HL-60 (cell line): ENCODE results near the gene ZNF534.

Source experiments
- DNase-seq, 2 experiments: peaks; one replicate each; pipeline ENCODE4 v3.0.0-alpha.2; 2010 to 2020; ENCODE audit warnings: low read depth in 1 of 2, low spot score in 1 of 2
- H3K27ac ChIP-seq: fragments of 250-450 bp; sonication (Bioruptor Pico); replicated peaks from 2 replicates; pipeline ENCODE4 v1.5.1; 2020; ENCODE audit warnings: mild to moderate bottlenecking, moderate library complexity
- H3K27me3 ChIP-seq: fragments of 250-450 bp; sonication (Bioruptor Pico); 2 replicates; pipeline ENCODE4 v1.5.1; 2021; ENCODE audit warnings: mild to moderate bottlenecking, moderate library complexity; ENCODE audit not compliant: insufficient read depth, poor library complexity, severe bottlenecking
- H3K4me3 ChIP-seq: replicated peaks from 2 replicates; pipeline ENCODE4 v1.5.1; 2011; ENCODE audit warnings: mild to moderate bottlenecking, control low read depth, low read length; ENCODE audit not compliant: insufficient read depth
- GABPA ChIP-seq: IDR thresholded peaks from 2 replicates; pipeline ENCODE4 v1.6.1; 2012; ENCODE audit warnings: low read depth
- POLR2AphosphoS5 ChIP-seq: IDR thresholded peaks from 2 replicates; pipeline ENCODE4 v1.6.1; 2012; ENCODE audit warnings: low read depth
- SPI1 ChIP-seq: IDR thresholded peaks from 2 replicates; pipeline ENCODE4 v1.6.1; 2012; ENCODE audit warnings: low read depth, mild to moderate bottlenecking, borderline replicate concordance
- TF ChIP-seq, protein P1 (sequence below): IDR thresholded peaks from one replicate; pipeline ENCODE4 v1.5.1; 2011; ENCODE audit warnings: low read length, control low read depth, inconsistent platforms; ENCODE audit not compliant: insufficient read depth
- TF ChIP-seq, protein P2 (sequence below): IDR thresholded peaks from 2 replicates; pipeline ENCODE4 v1.6.1; 2012; ENCODE audit warnings: low read depth; ENCODE audit not compliant: insufficient replicate concordance

ZNF534 gene

DNA sequence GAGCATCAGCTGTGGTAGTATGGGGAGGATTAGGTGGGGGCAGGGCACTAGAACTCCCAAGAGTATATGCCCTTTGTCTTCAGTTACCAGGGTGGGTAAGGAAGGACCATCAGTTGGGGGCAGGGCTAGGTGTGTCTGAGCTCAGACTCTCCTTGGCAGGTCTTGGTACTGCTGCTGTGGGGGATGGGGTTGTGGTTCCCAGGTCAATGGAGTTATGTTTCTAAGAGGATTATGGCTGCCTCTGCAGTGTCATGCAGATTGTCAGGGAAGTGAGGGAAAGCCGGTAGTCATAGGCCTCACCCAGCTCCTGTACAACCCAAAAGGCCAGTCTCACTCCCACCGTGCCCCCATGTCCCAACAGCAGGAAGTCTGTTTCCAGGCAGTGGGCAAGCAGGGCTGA lies 15.6 kb downstream of the ZNF534 start:
- Histone ChIP-seq H3K4me3 (no peak overlapping the region), H3K27ac (no peak overlapping the region), H3K27me3 (no peaks in the 10 kb centered on the region)
- no peak for DNase-seq
- TF ChIP-seq, protein P1, sequence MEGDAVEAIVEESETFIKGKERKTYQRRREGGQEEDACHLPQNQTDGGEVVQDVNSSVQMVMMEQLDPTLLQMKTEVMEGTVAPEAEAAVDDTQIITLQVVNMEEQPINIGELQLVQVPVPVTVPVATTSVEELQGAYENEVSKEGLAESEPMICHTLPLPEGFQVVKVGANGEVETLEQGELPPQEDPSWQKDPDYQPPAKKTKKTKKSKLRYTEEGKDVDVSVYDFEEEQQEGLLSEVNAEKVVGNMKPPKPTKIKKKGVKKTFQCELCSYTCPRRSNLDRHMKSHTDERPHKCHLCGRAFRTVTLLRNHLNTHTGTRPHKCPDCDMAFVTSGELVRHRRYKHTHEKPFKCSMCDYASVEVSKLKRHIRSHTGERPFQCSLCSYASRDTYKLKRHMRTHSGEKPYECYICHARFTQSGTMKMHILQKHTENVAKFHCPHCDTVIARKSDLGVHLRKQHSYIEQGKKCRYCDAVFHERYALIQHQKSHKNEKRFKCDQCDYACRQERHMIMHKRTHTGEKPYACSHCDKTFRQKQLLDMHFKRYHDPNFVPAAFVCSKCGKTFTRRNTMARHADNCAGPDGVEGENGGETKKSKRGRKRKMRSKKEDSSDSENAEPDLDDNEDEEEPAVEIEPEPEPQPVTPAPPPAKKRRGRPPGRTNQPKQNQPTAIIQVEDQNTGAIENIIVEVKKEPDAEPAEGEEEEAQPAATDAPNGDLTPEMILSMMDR = no peak
- TF ChIP-seq GABPA = no peak
- TF ChIP-seq, protein P2, sequence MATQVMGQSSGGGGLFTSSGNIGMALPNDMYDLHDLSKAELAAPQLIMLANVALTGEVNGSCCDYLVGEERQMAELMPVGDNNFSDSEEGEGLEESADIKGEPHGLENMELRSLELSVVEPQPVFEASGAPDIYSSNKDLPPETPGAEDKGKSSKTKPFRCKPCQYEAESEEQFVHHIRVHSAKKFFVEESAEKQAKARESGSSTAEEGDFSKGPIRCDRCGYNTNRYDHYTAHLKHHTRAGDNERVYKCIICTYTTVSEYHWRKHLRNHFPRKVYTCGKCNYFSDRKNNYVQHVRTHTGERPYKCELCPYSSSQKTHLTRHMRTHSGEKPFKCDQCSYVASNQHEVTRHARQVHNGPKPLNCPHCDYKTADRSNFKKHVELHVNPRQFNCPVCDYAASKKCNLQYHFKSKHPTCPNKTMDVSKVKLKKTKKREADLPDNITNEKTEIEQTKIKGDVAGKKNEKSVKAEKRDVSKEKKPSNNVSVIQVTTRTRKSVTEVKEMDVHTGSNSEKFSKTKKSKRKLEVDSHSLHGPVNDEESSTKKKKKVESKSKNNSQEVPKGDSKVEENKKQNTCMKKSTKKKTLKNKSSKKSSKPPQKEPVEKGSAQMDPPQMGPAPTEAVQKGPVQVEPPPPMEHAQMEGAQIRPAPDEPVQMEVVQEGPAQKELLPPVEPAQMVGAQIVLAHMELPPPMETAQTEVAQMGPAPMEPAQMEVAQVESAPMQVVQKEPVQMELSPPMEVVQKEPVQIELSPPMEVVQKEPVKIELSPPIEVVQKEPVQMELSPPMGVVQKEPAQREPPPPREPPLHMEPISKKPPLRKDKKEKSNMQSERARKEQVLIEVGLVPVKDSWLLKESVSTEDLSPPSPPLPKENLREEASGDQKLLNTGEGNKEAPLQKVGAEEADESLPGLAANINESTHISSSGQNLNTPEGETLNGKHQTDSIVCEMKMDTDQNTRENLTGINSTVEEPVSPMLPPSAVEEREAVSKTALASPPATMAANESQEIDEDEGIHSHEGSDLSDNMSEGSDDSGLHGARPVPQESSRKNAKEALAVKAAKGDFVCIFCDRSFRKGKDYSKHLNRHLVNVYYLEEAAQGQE = no peak
- TF ChIP-seq POLR2AphosphoS5 = no peak
- no peak for TF ChIP-seq SPI1

DNA sequence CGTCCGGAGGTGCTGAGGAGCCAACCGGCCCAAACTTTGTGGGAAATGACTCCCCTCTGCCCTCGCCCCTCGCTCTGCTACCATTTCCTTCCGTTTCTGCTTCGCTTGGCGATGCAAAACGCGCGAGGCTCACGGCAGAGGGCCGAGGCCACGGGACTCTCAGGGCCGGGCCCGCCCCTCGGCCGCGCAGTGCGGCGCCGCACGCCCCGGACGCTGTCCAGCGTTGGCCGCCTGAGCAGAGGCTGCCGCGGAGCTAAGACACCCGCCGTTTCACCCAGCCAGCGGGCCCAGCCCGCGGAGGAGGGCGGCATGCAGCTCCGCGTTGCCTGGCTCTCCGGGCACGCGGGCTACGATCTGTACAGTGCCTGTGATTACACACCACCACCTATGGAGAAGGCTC lies 22.3 kb downstream of the ZNF534 start:
- no peak for TF ChIP-seq GABPA

DNA sequence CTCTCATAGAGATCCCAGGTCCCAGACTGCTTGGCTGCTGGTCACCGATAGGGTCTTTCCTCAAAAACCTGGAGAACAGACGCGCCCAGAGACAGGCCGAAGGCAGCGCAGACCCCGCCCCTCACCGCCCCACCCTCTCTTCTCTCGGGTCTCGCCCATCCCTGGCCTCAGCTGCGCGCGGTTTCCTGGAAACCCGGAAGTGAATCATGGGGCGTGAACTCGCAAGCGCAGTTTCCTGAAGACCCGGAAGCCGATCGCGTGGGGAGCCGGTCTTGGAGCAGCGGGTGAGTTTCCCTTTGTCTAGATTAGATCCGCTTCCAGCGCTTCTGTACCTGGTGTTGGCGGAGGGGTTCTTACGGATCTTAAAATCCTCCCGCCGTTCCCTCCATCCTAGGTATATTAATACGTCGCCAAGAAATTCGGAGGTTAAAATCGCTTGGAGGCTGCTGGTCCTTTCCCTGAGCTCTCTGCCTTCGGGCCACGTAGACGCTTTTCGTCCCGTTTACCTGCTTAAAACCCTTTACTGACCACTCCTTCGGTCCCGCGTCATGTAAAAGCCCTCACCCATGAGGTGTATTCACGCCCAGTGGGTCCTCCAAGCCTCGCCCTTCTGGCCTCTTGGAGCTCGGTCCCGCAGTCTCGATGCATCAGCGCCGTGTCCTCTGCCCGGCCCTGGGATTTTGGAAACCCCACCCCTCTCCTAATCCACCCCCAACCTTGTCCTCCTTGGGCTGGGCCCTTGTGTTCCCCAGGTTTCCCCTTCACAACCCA lies 24.6 kb downstream of the ZNF534 start, which contains the start of gene ZNF578:
Gene ZNF578, plus strand, starts transcription at position 230 of the 771 bp plus-strand sequence. CDS start 48,293 bp downstream, outside the sequence.
- Histone ChIP-seq H3K27me3 (no peaks in the 10 kb centered on the region), H3K4me3 (peak within 1 kb of the TSS; percentile 39), H3K27ac (peak within 1 kb of the TSS; percentile 41)
- DNase-seq = peak; percentile 62 to 91
- TF ChIP-seq, protein P1 = no peak
- TF ChIP-seq GABPA = peak; percentile 95

More for the DNA sequence above, 22.3 kb downstream of the ZNF534 start:
- Histone ChIP-seq H3K27me3 (no peaks in the 10 kb centered on the region), H3K27ac (no peak overlapping the region), H3K4me3 (no peak overlapping the region)
- DNase-seq = no peak

DNA sequence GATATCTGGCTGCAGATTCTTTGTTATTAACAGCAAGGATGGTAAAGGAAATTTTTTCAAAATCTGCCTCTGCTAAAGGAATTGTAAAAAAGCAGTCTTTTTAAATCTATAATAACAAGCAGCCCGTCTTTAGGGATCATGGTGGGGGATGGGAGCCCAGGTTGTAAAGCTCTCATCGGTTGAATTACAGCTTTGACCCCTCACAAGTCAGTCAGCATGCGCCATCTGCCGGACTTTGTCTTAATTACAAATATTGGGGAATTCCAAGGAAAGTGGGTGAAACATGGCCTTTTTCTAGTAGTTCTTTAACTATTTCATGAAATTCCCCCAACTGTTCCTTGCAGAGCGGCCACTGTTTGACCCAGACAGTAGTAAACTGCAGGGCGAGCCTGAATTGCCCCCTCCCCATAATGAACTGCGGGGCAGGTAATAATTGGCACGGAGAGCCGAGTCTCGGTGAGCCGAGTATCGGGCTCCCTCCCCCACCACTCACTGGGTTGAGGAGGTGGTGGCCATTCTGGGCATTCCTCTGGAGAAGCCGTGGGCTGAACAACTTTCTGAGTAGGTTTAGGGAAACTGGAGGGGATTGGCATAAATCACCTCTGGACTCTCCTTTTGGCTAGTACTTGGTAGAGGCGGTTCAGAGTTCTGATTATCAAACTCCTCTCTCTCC lies 36.0 kb downstream of the ZNF534 start:
- H3K27me3 ChIP-seq = no peaks in the 10 kb centered on the region
- DNase-seq = no peak
- no peak overlapping the region for H3K4me3 ChIP-seq
- TF ChIP-seq, protein P2 = no peak
- TF ChIP-seq SPI1 = no peak
- TF ChIP-seq GABPA = no peak
- TF ChIP-seq POLR2AphosphoS5 = no peak
- TF ChIP-seq, protein P1 = no peak
- no peak overlapping the region for H3K27ac ChIP-seq
